Stimulated activated naive CD8-positive, alpha-beta T cell treated with anti-CD3 and anti-CD28 coated beads, Interleukin-15, amount 100 ng/mL, for 72 hours (primary cell): ENCODE measurements around the gene CDK5RAP3.

Source experiments
- ATAC-seq: fragments of 150-1000 bp; cut with Tn5 transposase; 2 replicates; pipeline ENCODE4 v1.10.0; 2021; ENCODE audit warnings: mild to moderate bottlenecking, moderate library complexity
- DNase-seq, 2 donors: peaks; one replicate each; pipeline ENCODE4 v3.0.0; 2021 to 2022
- H3K27ac Mint-ChIP-seq, 2 donors: one replicate each; pipeline ENCODE4 v1.8.0; 2022; ENCODE audit warnings: mild to moderate bottlenecking in 2 of 2, mixed read lengths in 2 of 2, moderate library complexity in 2 of 2
- H3K27me3 Mint-ChIP-seq: one replicate; pipeline ENCODE4 v1.8.0; 2022; ENCODE audit warnings: mixed read lengths
- H3K4me1 Mint-ChIP-seq: one replicate; pipeline ENCODE4 v1.8.0; 2022; ENCODE audit warnings: mild to moderate bottlenecking, mixed read lengths
- H3K4me3 Mint-ChIP-seq, 2 donors: one replicate each; pipeline ENCODE4 v1.8.0; 2022; ENCODE audit warnings: mild to moderate bottlenecking in 2 of 2, mixed read lengths in 2 of 2, moderate library complexity in 1 of 2
- H3K9me3 Mint-ChIP-seq, 2 donors: one replicate each; pipeline ENCODE4 v1.8.0; 2022; ENCODE audit warnings: mixed read lengths in 2 of 2

The CDK5RAP3 gene

DNA sequence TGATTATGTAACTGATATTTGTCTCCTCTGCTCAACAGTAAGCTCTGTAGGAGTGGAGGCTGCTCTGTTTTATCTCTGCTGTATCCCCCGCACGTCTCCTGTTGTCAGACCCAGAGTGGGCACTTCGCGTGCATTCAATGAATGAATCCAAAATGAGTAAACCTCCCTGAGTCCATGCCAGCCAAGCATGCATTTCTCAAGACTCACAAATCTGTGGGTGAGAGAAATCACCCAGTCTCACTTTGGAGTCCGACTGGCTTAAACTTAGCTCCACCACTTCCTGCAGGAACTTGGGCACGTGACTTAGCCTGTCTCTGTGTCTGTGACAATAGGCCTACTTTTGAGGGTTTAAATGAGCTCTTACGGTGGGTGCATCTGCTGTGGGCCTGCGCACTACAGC lies 25.8 kb upstream of the CDK5RAP3 start:
- H3K27ac Mint-ChIP-seq = peak overlapping the region; percentile 49 to 85
- peak in 1 of 2 donors; percentile 40 for DNase-seq
- peaks cover 6% of the 10 kb centered on the region in 2 donors for H3K9me3 Mint-ChIP-seq

DNA sequence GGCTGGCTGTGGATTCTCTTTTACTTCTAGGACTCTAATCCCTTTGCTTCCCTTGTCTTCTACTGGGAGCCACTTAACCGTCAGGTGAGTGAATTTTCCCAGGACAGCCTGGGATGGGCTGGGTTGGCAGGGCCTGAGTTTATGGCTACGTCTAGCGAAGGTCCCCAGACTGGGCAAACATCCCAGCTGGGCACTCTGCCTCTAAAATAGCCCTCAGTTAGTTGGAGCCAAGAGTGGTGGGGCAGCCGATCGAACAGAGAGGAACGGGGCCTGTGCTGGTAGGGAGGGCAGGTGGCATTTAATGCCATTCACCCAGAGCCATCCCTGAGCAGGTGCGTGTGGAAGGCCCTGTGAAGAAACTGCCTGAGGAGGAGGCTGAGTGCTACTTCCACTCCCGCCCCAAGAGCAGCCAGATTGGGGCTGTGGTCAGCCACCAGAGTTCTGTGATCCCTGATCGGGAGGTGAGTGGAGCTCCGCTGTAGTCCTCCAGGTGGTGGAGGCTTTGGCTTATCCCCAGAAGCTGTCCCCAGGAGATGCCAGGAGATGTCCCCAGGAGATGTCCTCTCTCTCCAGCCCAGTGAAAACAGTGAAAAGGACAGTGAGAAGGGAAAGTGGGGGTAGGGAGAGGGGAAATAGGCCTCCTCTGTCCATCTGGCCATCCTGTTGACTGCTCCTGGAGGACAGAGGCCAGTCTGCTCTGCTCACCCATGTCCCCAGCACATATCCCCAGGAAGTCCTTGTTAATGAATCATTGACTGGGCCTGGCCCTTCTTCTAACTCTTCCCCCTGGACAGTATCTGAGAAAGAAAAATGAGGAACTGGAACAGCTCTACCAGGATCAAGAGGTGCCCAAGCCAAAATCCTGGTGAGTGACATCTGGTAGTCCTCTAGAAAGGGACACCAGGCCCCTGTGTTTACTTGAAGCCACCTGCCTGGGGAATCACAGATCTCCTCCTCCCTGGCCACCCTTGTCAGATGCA lies 25.1 kb upstream of the CDK5RAP3 start:
- Mint-ChIP-seq H3K27me3 (no peaks in the 10 kb centered on the region), H3K9me3 (peaks cover 4 to 5% of the 10 kb centered on the region in 2 donors), H3K4me1 (peaks cover 80% of the 10 kb centered on the region), H3K27ac (peak overlapping the region; percentile 53 to 85), H3K4me3 (peak overlapping the region; percentile 60 to 79)
- DNase-seq (no peak), ATAC-seq (no peak)

More for the DNA sequence above, 25.8 kb upstream of the CDK5RAP3 start:
- peak overlapping the region; percentile 60 to 79 for H3K4me3 Mint-ChIP-seq
- peaks cover 85% of the 10 kb centered on the region for H3K4me1 Mint-ChIP-seq
- ATAC-seq = no peak
- H3K27me3 Mint-ChIP-seq = no peaks in the 10 kb centered on the region

DNA sequence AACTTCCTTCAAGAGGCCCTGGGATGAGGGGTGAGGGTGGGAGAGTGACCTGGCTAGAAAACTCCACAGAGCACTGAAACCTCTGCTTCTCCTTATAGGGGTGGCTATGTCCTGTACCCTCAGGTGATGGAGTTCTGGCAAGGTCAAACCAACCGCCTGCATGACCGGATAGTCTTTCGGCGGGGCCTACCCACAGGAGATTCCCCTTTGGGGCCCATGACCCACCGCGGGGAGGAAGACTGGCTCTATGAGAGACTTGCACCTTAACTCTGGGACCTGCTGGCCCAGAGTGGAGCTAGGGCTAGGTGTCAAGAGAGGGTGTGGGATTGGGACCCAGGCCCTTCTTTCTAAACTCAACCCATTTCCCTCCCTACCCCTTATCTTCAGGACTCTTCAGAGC lies 24.4 kb upstream of the CDK5RAP3 start:
- no peak for ATAC-seq
- H3K4me1 Mint-ChIP-seq = peaks cover 76% of the 10 kb centered on the region
- no peaks in the 10 kb centered on the region for H3K9me3 Mint-ChIP-seq
- no peak for DNase-seq
- H3K4me3 Mint-ChIP-seq = peak overlapping the region in 1 of 2 donors; percentile 23
- peak overlapping the region; percentile 29 to 34 for H3K27ac Mint-ChIP-seq
- H3K27me3 Mint-ChIP-seq = no peaks in the 10 kb centered on the region

DNA sequence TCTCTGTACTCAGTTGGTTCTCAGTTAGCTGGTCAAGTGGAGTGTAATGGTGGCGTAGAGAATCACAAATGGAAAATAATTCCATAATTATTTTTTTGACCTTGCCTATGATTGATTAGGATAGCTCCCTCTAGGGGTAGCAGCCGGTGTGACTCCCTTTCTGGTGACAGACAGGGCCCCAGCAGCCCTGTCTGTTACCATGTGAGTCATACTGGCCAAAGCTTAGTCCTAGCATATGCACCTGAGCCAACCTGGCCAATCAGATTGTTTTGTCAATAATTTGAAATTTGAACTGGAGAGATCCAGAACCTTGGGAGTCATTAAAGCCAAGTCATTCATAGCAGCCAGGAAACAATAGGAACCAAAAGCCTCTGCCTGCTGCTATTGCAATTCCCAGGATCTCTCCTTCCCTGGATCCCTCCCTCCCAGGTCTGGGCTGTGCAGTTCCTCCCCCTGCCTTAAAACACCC lies 23.9 kb upstream of the CDK5RAP3 start:
- ATAC-seq (peak; percentile 93), DNase-seq (peak; percentile 71 to 84)
- Mint-ChIP-seq H3K9me3 (no peaks in the 10 kb centered on the region), H3K4me1 (peaks cover 77% of the 10 kb centered on the region), H3K27me3 (no peaks in the 10 kb centered on the region), H3K27ac (peak overlapping the region in 1 of 2 donors; percentile 29), H3K4me3 (peak overlapping the region in 1 of 2 donors; percentile 23)

DNA sequence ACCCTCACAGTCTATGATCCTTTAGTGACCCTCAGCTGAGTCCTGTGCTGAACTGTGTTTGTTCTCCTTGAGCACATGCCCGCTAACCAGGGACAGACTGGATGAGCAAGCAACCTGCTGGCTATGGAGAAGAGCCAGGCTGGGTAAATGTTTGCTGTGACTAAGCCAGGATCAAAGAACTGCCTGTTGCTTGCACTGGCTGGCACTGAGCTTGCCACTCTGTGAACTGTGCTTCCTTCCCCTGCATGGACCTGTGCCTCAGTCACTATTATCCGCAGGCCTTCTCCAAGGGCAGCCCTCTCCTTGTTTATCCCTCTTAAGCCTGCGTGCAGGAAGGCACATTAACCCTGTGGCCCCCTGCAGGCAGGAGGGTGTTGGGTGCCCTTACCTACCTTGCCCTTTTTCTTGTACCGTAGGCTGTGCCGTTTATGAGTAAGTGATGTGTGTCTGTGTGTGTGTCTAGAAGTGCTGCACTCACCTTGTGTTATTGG lies 22.2 kb upstream of the CDK5RAP3 start:
- Mint-ChIP-seq H3K4me1 (peaks cover 69% of the 10 kb centered on the region), H3K27me3 (no peaks in the 10 kb centered on the region), H3K27ac (no peak overlapping the region), H3K4me3 (no peak overlapping the region), H3K9me3 (no peaks in the 10 kb centered on the region)
- ATAC-seq (peak; percentile 13), DNase-seq (no peak)

DNA sequence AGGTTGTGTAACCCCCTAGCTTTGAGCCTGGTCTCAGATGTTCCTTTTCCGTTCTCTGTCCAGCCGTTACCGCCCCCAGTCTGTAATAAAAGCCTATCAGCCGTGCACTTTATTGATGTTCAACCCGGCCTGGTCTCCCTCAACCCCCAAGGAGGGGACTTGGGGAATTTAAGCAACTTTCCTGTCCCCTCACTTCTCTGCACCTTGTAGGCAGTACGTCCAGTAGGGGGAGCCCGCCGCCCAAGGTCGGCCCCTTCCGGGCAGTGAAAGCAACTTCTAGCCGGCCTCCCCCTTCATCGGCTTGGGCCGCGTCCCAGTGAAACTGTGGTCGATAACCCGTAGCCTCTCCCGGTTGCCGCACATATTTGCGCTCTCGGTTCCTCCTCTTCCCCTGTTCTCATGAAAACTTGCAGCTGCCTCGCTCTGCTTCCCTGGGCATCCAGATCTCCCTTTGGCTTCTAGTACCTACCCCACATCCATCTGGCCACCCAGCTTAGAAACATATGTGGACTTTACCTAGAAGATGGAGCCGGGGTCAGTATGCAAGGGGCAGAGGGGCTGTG lies 21.6 kb upstream of the CDK5RAP3 start:
- no peaks in the 10 kb centered on the region for H3K9me3 Mint-ChIP-seq
- peak; percentile 76 to 79 for DNase-seq
- ATAC-seq = peak; percentile 71
- peaks cover 64% of the 10 kb centered on the region for H3K4me1 Mint-ChIP-seq
- peak overlapping the region; percentile 66 to 79 for H3K4me3 Mint-ChIP-seq
- H3K27me3 Mint-ChIP-seq = no peaks in the 10 kb centered on the region
- H3K27ac Mint-ChIP-seq = peak overlapping the region; percentile 54 to 91

DNA sequence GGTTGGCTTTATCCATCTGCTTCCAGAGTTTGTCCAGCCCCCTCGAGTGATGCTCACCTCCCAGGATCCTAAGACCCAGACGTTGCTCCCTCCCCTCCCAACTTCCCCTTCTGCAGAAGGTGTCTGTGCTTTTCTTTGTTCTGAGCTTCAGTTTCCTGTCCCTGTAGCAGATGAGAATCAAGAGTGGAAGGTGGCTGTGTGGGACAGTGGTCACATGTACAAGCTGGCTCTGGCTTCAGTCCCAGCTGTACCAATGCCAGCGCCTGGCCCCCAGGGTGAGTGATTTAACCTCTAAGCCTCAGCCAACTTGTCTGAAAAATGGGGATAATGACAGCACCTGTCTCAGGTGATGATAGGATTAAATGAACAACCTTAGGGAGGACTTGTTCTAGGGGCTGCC lies 21.0 kb upstream of the CDK5RAP3 start:
- ATAC-seq (no peak), DNase-seq (no peak)
- Mint-ChIP-seq H3K27me3 (no peaks in the 10 kb centered on the region), H3K4me3 (peak overlapping the region; percentile 26 to 66), H3K4me1 (peaks cover 57% of the 10 kb centered on the region), H3K27ac (peak overlapping the region in 1 of 2 donors; percentile 76), H3K9me3 (no peaks in the 10 kb centered on the region)

DNA sequence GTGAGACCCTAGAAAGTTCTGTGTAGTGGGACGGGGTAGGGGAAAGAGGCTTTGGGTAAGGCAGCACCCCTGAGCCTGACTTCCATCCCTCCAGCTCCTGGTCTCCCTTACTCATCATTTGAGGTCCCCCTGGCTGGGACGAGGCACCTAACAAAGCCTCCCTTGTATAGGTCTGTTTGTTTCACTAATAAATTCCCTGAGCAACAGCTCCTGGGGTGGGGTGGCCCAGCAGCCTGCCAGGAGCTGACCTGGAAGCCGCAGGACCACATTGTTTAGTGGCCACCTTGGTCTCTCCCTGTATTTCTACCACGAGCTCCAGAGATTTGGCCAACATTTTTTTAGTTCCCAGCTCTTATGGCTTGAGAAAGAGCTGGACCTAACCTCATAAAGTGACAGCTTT lies 20.5 kb upstream of the CDK5RAP3 start:
- H3K4me3 Mint-ChIP-seq = no peak overlapping the region
- DNase-seq = no peak
- ATAC-seq = no peak
- H3K9me3 Mint-ChIP-seq = no peaks in the 10 kb centered on the region
- no peak overlapping the region for H3K27ac Mint-ChIP-seq
- H3K27me3 Mint-ChIP-seq = no peaks in the 10 kb centered on the region
- peaks cover 52% of the 10 kb centered on the region for H3K4me1 Mint-ChIP-seq

DNA sequence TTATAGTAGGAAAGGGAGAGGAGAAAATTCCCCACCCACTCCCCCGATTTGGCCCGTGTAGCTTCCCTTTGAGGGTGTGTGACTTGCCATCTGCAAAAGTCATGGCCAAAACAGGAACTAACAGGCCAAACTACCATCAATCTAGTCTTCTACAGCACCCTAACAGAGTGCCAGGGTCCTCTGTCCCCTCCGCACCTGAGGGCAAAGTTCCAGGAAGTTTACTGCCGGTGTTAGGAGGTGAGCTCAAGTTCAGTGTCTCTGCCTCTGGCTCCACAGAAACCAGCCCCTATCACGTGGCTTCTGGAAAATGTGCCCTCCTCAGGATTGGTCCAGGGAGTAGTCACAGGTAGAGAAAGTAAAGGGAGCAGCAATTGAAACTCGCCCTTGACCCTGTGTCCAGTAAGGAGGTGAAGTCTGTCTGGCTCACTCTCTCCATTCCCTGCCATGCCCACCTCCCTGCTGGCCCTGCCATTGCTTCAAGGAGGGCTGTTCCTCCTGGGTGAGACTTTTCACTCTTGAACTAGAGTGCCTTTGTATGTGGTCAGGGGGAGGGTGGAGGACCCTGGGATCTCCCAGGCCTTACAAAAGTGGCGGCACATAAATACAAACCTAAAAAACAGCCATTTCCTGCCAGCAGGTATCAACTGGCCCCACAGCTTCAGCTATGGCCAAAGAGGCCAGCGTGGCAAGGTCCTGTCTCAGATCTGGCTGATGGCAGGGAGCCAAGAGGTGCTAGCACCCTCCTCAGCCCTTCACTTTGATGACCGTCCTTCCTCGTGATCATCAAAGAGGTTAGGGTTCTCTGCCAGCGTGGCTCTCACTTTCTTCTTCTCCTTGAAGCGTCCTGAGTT lies 18.5 kb upstream of the CDK5RAP3 start:
- H3K27ac Mint-ChIP-seq = peak overlapping the region in 1 of 2 donors; percentile 34
- no peaks in the 10 kb centered on the region for H3K9me3 Mint-ChIP-seq
- H3K27me3 Mint-ChIP-seq = no peaks in the 10 kb centered on the region
- DNase-seq = no peak
- ATAC-seq = no peak
- no peak overlapping the region for H3K4me3 Mint-ChIP-seq
- H3K4me1 Mint-ChIP-seq = peaks cover 32% of the 10 kb centered on the region

DNA sequence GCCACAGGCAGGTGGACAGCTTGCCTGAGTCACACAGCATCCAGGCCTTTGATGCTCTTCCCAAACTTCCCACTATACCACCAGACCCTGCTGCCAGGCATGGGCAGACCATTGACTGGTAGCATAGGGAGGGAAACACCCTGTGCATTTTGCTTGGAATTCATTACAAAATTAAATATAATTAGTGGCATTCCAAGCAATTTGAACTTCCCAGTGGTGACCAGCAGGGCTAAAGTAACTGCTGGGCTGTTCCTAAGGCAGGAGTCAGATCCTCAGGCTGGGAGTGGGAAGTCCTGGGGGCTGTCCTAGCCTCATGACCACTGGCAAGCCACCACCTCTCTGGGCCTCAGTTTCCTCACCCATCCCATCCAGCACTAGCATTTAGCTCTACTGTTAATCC lies 17.0 kb upstream of the CDK5RAP3 start:
- DNase-seq (no peak), ATAC-seq (no peak)
- Mint-ChIP-seq H3K27ac (no peak overlapping the region), H3K9me3 (no peaks in the 10 kb centered on the region), H3K4me1 (peaks cover 25% of the 10 kb centered on the region), H3K4me3 (no peak overlapping the region), H3K27me3 (no peaks in the 10 kb centered on the region)

DNA sequence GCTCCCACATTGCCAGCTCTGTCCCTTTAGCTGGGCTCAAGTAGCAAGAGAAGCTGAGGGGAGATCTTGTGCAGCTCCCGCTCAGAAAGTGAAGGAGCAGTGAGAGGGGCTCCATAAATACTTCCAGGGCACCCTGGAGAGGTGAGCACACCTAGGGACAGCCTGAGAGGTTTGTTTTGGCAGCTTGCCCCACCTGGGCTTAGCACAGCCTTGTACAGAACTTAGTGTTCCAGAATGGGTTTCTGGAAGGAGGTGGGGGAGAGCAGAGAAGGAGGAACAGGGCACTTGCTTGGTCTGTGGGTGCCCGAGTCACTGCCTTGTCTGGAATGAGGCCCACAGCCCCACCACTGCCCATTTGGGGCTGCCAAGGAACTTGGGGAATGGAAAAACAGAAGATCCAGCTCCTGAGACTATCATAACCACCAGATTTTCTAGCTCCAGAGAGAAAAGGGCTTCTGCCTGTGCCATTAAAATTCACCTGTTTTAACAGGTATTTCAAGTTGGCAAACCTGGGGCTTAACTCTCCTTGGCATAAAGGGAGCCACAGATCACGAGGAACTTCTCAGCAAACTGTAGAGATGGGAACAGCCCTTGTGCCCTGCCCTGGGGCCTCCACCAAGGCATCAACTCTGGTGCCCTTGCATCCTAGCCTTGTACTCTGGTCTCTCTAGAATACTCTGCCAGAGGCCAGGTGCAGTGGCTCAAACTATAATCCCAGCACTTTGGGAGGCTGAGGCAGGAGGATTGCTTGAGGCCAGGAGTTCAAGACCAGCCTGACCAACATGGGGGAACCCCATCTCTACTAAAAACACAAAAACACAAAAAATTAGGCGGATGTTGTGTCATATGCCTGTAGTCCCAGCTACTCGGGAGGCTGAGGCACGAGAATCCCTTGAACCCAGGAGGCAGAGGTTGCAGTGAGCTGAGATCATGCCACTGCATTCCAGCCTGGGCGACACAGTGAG lies 15.1 kb upstream of the CDK5RAP3 start:
- ATAC-seq (no peak), DNase-seq (no peak)
- Mint-ChIP-seq H3K4me3 (no peak overlapping the region), H3K4me1 (peaks cover 11% of the 10 kb centered on the region), H3K27ac (no peak overlapping the region), H3K9me3 (no peaks in the 10 kb centered on the region), H3K27me3 (no peaks in the 10 kb centered on the region)

DNA sequence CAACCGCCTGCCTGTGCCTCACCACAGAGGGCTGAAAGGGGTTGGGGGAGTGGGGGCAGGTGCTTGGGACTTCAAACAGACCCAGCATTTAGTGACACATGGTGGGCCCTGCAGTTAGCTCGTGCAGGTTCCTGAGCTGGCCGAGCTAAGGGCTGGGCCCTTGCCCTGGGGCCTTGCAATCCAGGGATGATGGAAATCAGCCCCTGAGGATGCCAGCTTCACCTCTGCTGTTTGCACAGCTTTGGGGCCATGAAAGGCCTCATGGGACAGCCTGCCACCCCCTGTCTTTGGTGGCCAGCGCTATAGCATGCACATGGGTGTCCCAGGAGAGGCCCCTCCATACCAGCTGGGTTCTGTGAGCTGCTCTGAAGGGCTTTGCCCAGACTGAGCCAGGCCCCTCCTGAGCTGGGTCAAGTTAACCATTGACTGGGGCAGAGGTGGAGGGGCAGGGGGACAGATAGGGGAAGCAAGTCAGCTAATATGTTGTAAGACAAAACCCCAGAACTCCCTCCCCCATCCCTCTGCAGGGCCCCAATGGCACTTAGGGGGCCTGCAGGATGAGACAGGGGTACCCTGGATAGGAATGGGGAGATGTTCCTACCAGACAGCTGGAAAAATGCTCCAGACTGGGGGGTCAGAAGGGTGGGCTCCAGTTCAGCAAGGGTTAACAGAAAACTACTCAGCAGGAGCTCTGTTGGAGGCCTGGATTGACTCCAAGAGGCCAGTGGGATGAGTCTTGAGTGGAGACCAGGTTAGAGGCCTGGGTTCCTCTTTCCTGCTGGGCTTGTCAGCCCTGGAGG lies 13.9 kb upstream of the CDK5RAP3 start:
- ATAC-seq (no peak), DNase-seq (no peak)
- Mint-ChIP-seq H3K27me3 (no peaks in the 10 kb centered on the region), H3K27ac (no peak overlapping the region), H3K9me3 (no peaks in the 10 kb centered on the region), H3K4me1 (peaks cover 6% of the 10 kb centered on the region), H3K4me3 (no peak overlapping the region)

DNA sequence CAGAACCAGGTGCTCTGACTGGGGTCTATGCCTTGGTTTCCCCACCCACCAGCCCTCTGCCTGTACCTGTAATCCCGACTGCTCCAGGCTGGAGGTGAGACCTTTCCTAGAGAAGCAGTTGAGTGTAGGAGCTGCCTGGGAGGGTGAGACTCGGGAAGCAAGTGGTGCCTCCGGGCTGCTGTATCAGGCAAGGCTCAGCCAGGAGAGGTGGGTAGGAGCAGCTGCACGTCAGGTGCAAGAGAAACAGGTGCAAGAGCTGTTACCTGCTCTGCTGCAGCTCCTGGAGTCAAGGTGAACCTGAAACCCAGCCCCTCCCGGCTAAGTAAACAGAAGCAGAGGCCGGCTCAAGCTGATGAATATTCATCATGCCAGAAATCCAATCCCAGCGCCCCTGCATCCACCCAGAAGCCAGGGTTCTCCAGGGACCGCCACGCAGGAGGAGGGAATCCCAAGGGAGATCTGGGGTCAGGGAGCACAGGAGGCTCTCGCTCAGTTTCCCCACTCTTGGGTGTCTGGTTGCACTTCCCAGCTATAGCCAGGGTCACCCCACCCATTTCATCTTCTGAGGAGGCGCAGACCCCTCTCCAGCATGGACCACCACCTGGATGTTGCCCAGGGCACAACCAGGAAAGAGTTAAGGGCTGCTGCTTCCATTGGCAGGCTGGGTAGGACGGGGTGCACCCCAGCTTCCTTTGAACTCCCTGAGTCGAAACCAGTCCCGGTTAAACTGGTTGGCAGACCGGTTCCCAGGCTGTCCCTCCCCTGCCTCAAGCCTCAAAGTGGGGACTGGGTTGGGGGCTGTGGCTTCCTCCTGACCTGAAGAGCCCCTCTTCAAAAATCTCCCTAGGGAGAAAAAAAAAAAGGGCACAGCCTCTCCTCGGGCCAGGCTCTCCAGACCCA lies 13.1 kb upstream of the CDK5RAP3 start, which contains the start of gene PRR15L:
Gene PRR15L, minus strand, starts transcription at position 293 of the 900 bp plus-strand sequence. CDS start 4,649 bp downstream, outside the sequence.
- no peak within 1 kb of the TSS for H3K27ac Mint-ChIP-seq
- H3K4me3 Mint-ChIP-seq = no peak within 1 kb of the TSS
- no peaks in the 10 kb centered on the region for H3K4me1 Mint-ChIP-seq
- no peak for ATAC-seq
- no peaks in the 10 kb centered on the region for H3K27me3 Mint-ChIP-seq
- DNase-seq = no peak
- no peaks in the 10 kb centered on the region for H3K9me3 Mint-ChIP-seq
